DOHH2 (cell line): ENCODE data around the gene C14orf180.

ENCODE experiments used
- H3F3A ChIP-seq: fragments of 200-600 bp; sonication (generic), shearing (Covaris generic); 2 replicates; pipeline ENCODE4 v1.6.0; 2016; ENCODE audit warnings: antibody characterized with exemption, mild to moderate bottlenecking; ENCODE audit not compliant: control insufficient read depth, insufficient read depth
- H3K27ac ChIP-seq: fragments of 200-600 bp; sonication (generic); 2 replicates; pipeline ENCODE4 v1.5.1; 2014; ENCODE audit warnings: low read depth, mild to moderate bottlenecking, low read length, moderate library complexity
- H3K27me3 ChIP-seq: fragments of 200-600 bp; sonication (generic); 2 replicates; pipeline ENCODE4 v1.6.1; 2014; ENCODE audit warnings: mild to moderate bottlenecking, low read length, mixed read lengths; ENCODE audit not compliant: control insufficient read depth
- H3K36me3 ChIP-seq: fragments of 200-600 bp; sonication (generic); 2 replicates; pipeline ENCODE4 v1.6.1; 2014; ENCODE audit warnings: mild to moderate bottlenecking, low read length, moderate library complexity, mixed read lengths; ENCODE audit not compliant: control insufficient read depth
- H3K4me1 ChIP-seq: fragments of 200-600 bp; sonication (generic); 2 replicates; pipeline ENCODE4 v1.6.1; 2014; ENCODE audit warnings: mild to moderate bottlenecking, low read length, mixed read lengths; ENCODE audit not compliant: control insufficient read depth
- H3K4me2 ChIP-seq: fragments of 200-600 bp; sonication (generic); 2 replicates; pipeline ENCODE4 v1.6.0; 2014; ENCODE audit warnings: mild to moderate bottlenecking, low read length, moderate library complexity
- H3K4me3 ChIP-seq: fragments of 200-600 bp; sonication (generic); 2 replicates; pipeline ENCODE4 v1.5.1; 2014; ENCODE audit warnings: mild to moderate bottlenecking, low read length, mixed read lengths
- H3K79me2 ChIP-seq: fragments of 200-600 bp; sonication (generic); 2 replicates; pipeline ENCODE4 v1.6.1; 2014; ENCODE audit warnings: mild to moderate bottlenecking, low read length, mixed read lengths; ENCODE audit not compliant: control insufficient read depth
- H3K9me2 ChIP-seq: fragments of 200-600 bp; sonication (generic); replicated peaks from 2 replicates; pipeline ENCODE4 v1.6.1; 2014; ENCODE audit warnings: mild to moderate bottlenecking, low read length, mixed read lengths; ENCODE audit not compliant: control insufficient read depth
- H3K9me3 ChIP-seq: fragments of 200-600 bp; sonication (generic); 2 replicates; pipeline ENCODE4 v1.6.1; 2014; ENCODE audit warnings: antibody characterized with exemption, low read length, mixed read lengths; ENCODE audit not compliant: control insufficient read depth, insufficient read depth
- H4K20me1 ChIP-seq: fragments of 200-600 bp; sonication (generic); 2 replicates; pipeline ENCODE4 v1.6.0; 2014; ENCODE audit warnings: low read depth, mild to moderate bottlenecking, antibody characterized with exemption, low read length, moderate library complexity; ENCODE audit not compliant: control insufficient read depth, insufficient read depth
- CTCF ChIP-seq: fragments of 200-600 bp; sonication (generic); IDR thresholded peaks from one replicate; pipeline ENCODE4 v1.5.1; 2014; ENCODE audit warnings: antibody characterized with exemption, mild to moderate bottlenecking, low read depth, low read length; ENCODE audit not compliant: poor library complexity, severe bottlenecking
- EZH2phosphoT487 ChIP-seq: fragments of 200-600 bp; sonication (generic); IDR thresholded peaks from 2 replicates; pipeline ENCODE4 v1.6.1; 2017; ENCODE audit warnings: borderline replicate concordance, mild to moderate bottlenecking, antibody characterized with exemption, low read length, moderate library complexity, mixed read lengths

The C14orf180 gene

DNA sequence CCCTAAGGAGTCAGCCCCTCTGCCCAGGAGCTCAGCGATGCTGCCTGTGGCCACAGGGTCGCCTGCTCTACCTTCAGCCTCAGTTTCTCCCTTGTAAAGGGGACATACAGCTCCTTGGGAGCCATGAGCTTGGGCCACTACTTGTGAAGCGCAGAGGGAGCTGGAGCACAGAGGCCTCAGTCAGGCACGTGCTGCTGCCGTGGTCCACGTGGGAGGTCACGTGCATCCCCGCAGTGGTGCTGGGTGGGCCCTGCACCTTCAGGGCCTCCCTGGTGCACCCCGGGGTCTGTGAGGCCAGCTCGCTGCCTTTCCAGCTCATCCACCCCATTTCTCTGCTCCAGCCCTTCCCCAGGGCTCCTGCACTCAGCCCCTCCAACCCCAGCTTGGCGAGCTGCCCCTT is 10.9 kb upstream of the C14orf180 start:
- H3K4me2 ChIP-seq: no peak overlapping the region
- TF ChIP-seq CTCF: no peak
- TF ChIP-seq EZH2phosphoT487: no peak
- no peaks in the 10 kb centered on the region for H3K9me2 ChIP-seq
- H3K79me2 ChIP-seq: no peaks in the 10 kb centered on the region
- H4K20me1 ChIP-seq: no peaks in the 10 kb centered on the region
- no peaks in the 10 kb centered on the region for H3K4me1 ChIP-seq
- H3K9me3 ChIP-seq: no peaks in the 10 kb centered on the region
- H3F3A ChIP-seq: no peaks in the 10 kb centered on the region
- no peaks in the 10 kb centered on the region for H3K36me3 ChIP-seq
- H3K27me3 ChIP-seq: no peaks in the 10 kb centered on the region
- H3K27ac ChIP-seq: no peak overlapping the region
- H3K4me3 ChIP-seq: no peak overlapping the region

DNA sequence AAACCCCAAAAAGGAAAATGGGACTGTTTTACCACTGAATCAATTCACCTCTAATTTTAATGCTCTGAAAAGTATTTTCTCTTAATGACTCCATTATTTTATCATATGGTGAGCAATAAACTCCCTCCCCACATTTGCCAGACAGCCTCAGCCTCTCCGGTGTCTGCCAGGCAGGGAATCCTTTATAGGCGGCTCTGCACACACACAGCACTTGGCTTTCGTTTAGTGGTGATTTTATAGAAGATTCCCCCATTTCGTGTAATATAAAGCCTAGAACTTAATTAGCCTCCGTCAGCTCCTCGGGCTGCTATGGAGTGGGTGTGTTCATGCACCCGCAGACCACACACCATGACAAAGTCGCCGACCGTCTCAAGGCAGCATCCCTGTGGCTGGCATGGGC is 10.1 kb upstream of the C14orf180 start:
- H4K20me1 ChIP-seq: no peaks in the 10 kb centered on the region
- no peak overlapping the region for H3K4me2 ChIP-seq
- H3F3A ChIP-seq: no peaks in the 10 kb centered on the region
- H3K36me3 ChIP-seq: no peaks in the 10 kb centered on the region
- no peak overlapping the region for H3K4me3 ChIP-seq
- H3K27ac ChIP-seq: no peak overlapping the region
- no peaks in the 10 kb centered on the region for H3K27me3 ChIP-seq
- no peaks in the 10 kb centered on the region for H3K4me1 ChIP-seq
- no peaks in the 10 kb centered on the region for H3K9me3 ChIP-seq
- H3K9me2 ChIP-seq: no peaks in the 10 kb centered on the region
- no peak for TF ChIP-seq CTCF
- TF ChIP-seq EZH2phosphoT487: no peak
- no peaks in the 10 kb centered on the region for H3K79me2 ChIP-seq

DNA sequence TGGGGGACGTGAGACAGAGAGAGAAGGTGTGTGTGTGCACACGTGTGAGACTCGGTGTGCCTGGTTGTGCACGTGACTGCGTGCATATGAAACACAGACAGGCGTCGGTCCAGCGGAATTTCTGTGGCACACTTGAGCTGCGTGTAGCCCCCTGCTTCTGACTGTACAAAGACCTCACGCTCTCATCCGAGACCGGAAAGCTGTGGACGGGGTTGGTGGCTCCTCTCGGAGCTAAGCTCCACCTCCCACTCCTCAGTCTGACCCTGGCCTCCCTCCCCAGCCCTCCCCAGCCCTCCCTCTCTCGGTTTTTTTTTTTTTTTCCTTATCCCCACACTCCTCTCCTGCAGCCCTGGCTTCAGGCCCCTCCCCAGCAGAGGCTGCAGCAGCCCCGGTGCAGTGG is 8.3 kb upstream of the C14orf180 start:
- H3K4me1 ChIP-seq: no peaks in the 10 kb centered on the region
- H3K4me2 ChIP-seq: no peak overlapping the region
- no peaks in the 10 kb centered on the region for H3K9me2 ChIP-seq
- no peaks in the 10 kb centered on the region for H4K20me1 ChIP-seq
- no peak for TF ChIP-seq CTCF
- no peaks in the 10 kb centered on the region for H3K79me2 ChIP-seq
- no peaks in the 10 kb centered on the region for H3F3A ChIP-seq
- H3K36me3 ChIP-seq: no peaks in the 10 kb centered on the region
- H3K4me3 ChIP-seq: no peak overlapping the region
- H3K9me3 ChIP-seq: no peaks in the 10 kb centered on the region
- no peak overlapping the region for H3K27ac ChIP-seq
- no peaks in the 10 kb centered on the region for H3K27me3 ChIP-seq

- Histone ChIP-seq H3K4me3 (no peak overlapping the region), H3K27ac (no peak overlapping the region), H3K9me3 (no peaks in the 10 kb centered on the region), H3K36me3 (no peaks in the 10 kb centered on the region), H4K20me1 (no peaks in the 10 kb centered on the region), H3K4me1 (no peaks in the 10 kb centered on the region), H3K9me2 (no peaks in the 10 kb centered on the region), H3F3A (no peaks in the 10 kb centered on the region), H3K27me3 (no peaks in the 10 kb centered on the region), H3K4me2 (no peak overlapping the region), H3K79me2 (no peaks in the 10 kb centered on the region)
- TF ChIP-seq CTCF: no peak
- TF ChIP-seq EZH2phosphoT487: no peak
Observed at GRCh38 chr14:104572024-104572626, 7.4 kb upstream of the C14orf180 start.
